Colonic mucosa (tissue), 4 donors: Measurements from ENCODE around the gene DNAH6. TPM values are rescaled to one million over a fixed set of nuclear protein-coding genes. Genes with fewer than 3 reads are reported as not detected.
A peak's percentile ranks its signal among the peaks of the same experiment; 100 is the strongest.

Experiments
- DNase-seq: peaks from one replicate; pipeline ENCODE4 v3.0.0-alpha.2; 2020
- H3K27ac ChIP-seq: fragments of 200-600 bp; one replicate; pipeline ENCODE4 v1.8.0; 2021
- H3K27me3 ChIP-seq: fragments of 200-600 bp; one replicate; pipeline ENCODE4 v1.8.0; 2021
- H3K36me3 ChIP-seq: fragments of 200-600 bp; one replicate; pipeline ENCODE4 v1.8.0; 2021
- H3K4me1 ChIP-seq: fragments of 200-600 bp; one replicate; pipeline ENCODE4 v1.8.0; 2021; ENCODE audit warnings: mild to moderate bottlenecking
- H3K4me3 ChIP-seq: fragments of 200-600 bp; one replicate; pipeline ENCODE4 v1.8.0; 2021
- H3K9ac ChIP-seq, 2 donors: one replicate each; pipeline ENCODE4 v1.7.0; 2013; ENCODE audit warnings: control low read depth in 2 of 2, low read depth in 2 of 2, low read length in 2 of 2
- H3K9me3 ChIP-seq: fragments of 200-600 bp; one replicate; pipeline ENCODE4 v1.8.0; 2021
- intact Hi-C: fragments of 100-400 bp; cut with DNase I; formaldehyde crosslinking; loops from one replicate; pipeline ENCODE4 v1.14.1; 2022
- total RNA-seq, 2 donors: library from RNA; stranded (reverse); fragmentation: NEBNext Ultra II Directional in 1 of 2; extraction: Animal tissue kit (Norgen Biotek cat#: 25700) in 1 of 2; gene quantifications; one replicate each; pipeline ENCODE4 v1.2.1, GENCODE V29; 2021
- TF ChIP-seq, protein P1 (sequence below): fragments of 200-600 bp; IDR thresholded peaks from one replicate; pipeline ENCODE4 v1.8.0; 2022; ENCODE audit warnings: antibody characterized with exemption, mild to moderate bottlenecking
- donor health status: healthy.
- donor health status: DM: no; HTN: no; CAD: no.
- donor health status: DM: no; HTN: no; CAD: no.

DNAH6 gene
- total RNA-seq, 2 donors from 2014 or later = 1.2 to 1.8 TPM

GRCh38 chr2:84628486-84628885 lies 112.2 kb downstream of the DNAH6 start:
- no peak for DNase-seq
- Histone ChIP-seq H3K9ac (no peak overlapping the region), H3K27me3 (no peaks in the 10 kb centered on the region), H3K27ac (no peak overlapping the region), H3K4me3 (no peak overlapping the region), H3K36me3 (no peaks in the 10 kb centered on the region), H3K9me3 (no peaks in the 10 kb centered on the region), H3K4me1 (no peaks in the 10 kb centered on the region)
- intact Hi-C loops = no loop called here
- TF ChIP-seq, protein P1, sequence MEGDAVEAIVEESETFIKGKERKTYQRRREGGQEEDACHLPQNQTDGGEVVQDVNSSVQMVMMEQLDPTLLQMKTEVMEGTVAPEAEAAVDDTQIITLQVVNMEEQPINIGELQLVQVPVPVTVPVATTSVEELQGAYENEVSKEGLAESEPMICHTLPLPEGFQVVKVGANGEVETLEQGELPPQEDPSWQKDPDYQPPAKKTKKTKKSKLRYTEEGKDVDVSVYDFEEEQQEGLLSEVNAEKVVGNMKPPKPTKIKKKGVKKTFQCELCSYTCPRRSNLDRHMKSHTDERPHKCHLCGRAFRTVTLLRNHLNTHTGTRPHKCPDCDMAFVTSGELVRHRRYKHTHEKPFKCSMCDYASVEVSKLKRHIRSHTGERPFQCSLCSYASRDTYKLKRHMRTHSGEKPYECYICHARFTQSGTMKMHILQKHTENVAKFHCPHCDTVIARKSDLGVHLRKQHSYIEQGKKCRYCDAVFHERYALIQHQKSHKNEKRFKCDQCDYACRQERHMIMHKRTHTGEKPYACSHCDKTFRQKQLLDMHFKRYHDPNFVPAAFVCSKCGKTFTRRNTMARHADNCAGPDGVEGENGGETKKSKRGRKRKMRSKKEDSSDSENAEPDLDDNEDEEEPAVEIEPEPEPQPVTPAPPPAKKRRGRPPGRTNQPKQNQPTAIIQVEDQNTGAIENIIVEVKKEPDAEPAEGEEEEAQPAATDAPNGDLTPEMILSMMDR = no peak

DNA sequence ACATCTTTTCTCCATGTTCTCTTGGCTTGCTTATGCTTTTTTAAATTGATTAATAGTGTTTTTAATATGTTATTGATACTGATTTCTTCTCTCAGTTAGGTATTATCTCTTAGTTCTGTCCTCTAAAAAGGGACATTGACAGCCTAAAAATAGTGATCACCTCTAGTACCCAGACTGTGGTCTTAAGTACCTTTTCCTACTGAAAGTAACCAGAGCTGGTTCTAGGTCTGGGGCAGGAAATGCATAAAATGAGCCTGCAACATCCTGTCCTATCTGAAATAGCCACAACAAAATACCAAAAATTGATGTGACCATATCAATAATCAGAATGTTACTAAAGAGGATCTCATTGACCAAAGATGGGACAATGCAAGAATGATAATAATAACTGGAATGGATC lies 113.3 kb downstream of the DNAH6 start:
- no peak for DNase-seq
- no peaks in the 10 kb centered on the region for H3K4me1 ChIP-seq
- no peaks in the 10 kb centered on the region for H3K36me3 ChIP-seq
- no peaks in the 10 kb centered on the region for H3K9me3 ChIP-seq
- no peak overlapping the region for H3K27ac ChIP-seq
- H3K4me3 ChIP-seq = no peak overlapping the region
- no peak overlapping the region for H3K9ac ChIP-seq
- no peaks in the 10 kb centered on the region for H3K27me3 ChIP-seq
- intact Hi-C loops = no loop called here
- TF ChIP-seq, protein P1 = no peak

- H3K9me3 ChIP-seq = no peaks in the 10 kb centered on the region
- intact Hi-C loops = loop anchor here (2.0 to 10.0 kb wide), 3 partner anchors 106 to 244 kb away; no protein-coding TSS in a partner anchor
- no peaks in the 10 kb centered on the region for H3K36me3 ChIP-seq
- no peak overlapping the region for H3K4me3 ChIP-seq
- no peak overlapping the region for H3K9ac ChIP-seq
- H3K27ac ChIP-seq = no peak overlapping the region
- no peaks in the 10 kb centered on the region for H3K27me3 ChIP-seq
- TF ChIP-seq, protein P1 = peak; percentile 56
- no peak for DNase-seq
- H3K4me1 ChIP-seq = no peaks in the 10 kb centered on the region
These were observed 114.7 kb downstream of the DNAH6 start for GRCh38 chr2:84631047-84631446.

GRCh38 chr2:84631985-84632384 lies 115.7 kb downstream of the DNAH6 start:
- H3K27ac ChIP-seq = no peak overlapping the region
- TF ChIP-seq, protein P1 = no peak
- intact Hi-C loops = loop anchor here (2.0 to 10.0 kb wide), 3 partner anchors 107 to 243 kb away; no protein-coding TSS in a partner anchor
- no peak for DNase-seq
- H3K27me3 ChIP-seq = no peaks in the 10 kb centered on the region
- no peaks in the 10 kb centered on the region for H3K9me3 ChIP-seq
- H3K4me1 ChIP-seq = no peaks in the 10 kb centered on the region
- no peak overlapping the region for H3K9ac ChIP-seq
- no peak overlapping the region for H3K4me3 ChIP-seq
- H3K36me3 ChIP-seq = no peaks in the 10 kb centered on the region

GRCh38 chr2:84636080-84636971 lies 120.0 kb downstream of the DNAH6 start:
- intact Hi-C loops = loop anchor here (10.0 kb wide), 2 partner anchors 112 to 238 kb away; no protein-coding TSS in a partner anchor
- H3K27ac ChIP-seq = peak overlapping the region; percentile 41
- DNase-seq = peak; percentile 54

More at GRCh38 chr2:84636080-84636971, 120.0 kb downstream of the DNAH6 start:
- no peaks in the 10 kb centered on the region for H3K36me3 ChIP-seq
- no peaks in the 10 kb centered on the region for H3K9me3 ChIP-seq
- no peaks in the 10 kb centered on the region for H3K27me3 ChIP-seq
- no peak overlapping the region for H3K4me3 ChIP-seq
- H3K9ac ChIP-seq = no peak overlapping the region
- TF ChIP-seq, protein P1 = no peak
- no peaks in the 10 kb centered on the region for H3K4me1 ChIP-seq
